GM19452 (cell line): Measurements from ENCODE around the gene CHD9.
A peak's percentile ranks its signal among the peaks of the same experiment; 100 is the strongest.
"Not testable (repeated sequence)": the region's sequence is repeated elsewhere in the genome, so short reads cannot be mapped to it uniquely, and the experiment has no call there.

Experiments used
- ATAC-seq: cut with Tn5 transposase; IDR thresholded peaks from one replicate; pipeline ENCODE4 v1.9.1; 2021; ENCODE audit not compliant: unreplicated experiment

Gene CHD9

GRCh38 chr16:53183442-53183841 is 128.7 kb downstream of the CHD9 start:
- no peak for ATAC-seq

GRCh38 chr16:53185741-53186140 is 130.9 kb downstream of the CHD9 start:
- not testable (repeated sequence) for ATAC-seq

DNA sequence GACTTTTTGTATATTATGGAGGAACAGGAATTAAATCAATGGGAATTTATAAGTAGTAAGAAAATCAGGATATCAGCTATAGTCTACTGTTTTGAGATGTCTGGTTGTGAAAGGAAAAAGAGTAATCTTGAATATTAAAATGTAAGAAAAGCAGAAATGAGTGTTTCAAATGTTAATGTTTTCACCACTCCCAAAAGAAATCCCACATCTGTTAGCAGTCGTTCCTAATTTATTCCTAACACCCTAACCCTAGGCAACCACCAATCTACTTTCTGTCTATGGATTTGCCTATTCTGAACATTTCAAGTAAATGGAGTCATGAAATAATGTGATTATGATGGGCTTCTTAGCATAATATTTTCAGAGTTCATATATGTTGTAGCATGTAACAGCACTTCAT is 133.0 kb downstream of the CHD9 start:
- ATAC-seq = no peak

GRCh38 chr16:53191413-53191812 is 136.6 kb downstream of the CHD9 start:
- ATAC-seq = no peak

DNA sequence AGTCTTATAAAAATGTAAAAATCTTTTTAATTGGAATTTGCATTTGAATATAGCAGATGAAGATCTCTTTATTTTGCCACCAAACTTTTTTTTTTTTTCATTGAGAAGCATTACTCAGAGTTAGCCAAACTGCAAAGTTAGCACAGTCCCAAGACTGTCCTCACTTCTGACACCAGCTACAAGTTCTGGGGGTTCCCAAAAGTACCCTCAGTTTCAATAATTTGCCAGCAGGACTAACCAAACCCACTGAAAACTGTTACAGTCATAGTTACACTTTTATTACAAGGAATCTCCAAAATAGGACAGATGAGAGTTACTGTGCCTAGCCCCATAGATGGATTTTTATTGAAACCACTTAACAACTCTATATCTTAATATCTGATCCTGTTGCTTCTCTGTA is 144.1 kb downstream of the CHD9 start:
- no peak for ATAC-seq

- ATAC-seq = no peak
Measured at GRCh38 chr16:53201900-53202299, 147.1 kb downstream of the CHD9 start.

DNA sequence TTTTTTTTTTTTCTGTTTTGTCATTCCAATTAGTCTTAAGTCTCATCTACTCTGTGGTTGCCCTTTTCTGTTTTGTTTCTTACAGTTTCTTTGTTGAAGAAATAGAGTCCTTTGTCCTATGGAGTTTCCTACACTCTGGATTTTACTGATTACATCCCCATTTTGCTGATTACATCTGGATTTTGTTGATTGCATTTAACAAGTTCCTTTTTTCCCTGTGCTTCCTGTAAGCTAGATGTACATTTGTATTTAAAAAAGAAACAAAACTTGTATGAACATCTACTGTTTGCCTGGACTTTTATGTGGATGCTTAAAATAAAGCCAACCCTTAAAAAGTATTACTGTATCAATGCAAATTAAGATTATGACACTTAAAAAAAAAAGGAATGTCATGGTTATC is 147.6 kb downstream of the CHD9 start:
- no peak for ATAC-seq

GRCh38 chr16:53207810-53208752 is 153.3 kb downstream of the CHD9 start:
- peak; percentile 84 for ATAC-seq

- ATAC-seq = no peak
Measured at GRCh38 chr16:53209429-53209828, 154.6 kb downstream of the CHD9 start.

DNA sequence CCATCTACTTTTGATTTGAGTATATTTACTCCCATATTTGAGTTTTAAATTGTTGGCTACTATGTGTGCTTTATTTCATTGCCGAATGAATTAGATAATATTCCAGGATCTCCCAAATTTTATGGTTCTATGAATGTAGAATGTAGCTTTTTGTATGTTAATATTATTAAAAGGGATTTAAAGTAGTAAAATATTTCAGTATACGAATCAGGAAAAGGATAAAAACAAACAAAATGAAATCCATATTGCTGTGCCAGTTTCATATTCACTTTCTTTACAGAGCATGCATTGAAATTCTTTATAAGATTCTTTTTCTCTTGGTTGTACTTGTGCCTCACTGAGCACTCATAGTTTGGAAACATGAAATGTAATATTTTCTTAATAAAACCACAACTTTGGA is 155.1 kb downstream of the CHD9 start:
- ATAC-seq = no peak

- ATAC-seq = no peak
Measured at GRCh38 chr16:53211253-53211652, 156.5 kb downstream of the CHD9 start.

DNA sequence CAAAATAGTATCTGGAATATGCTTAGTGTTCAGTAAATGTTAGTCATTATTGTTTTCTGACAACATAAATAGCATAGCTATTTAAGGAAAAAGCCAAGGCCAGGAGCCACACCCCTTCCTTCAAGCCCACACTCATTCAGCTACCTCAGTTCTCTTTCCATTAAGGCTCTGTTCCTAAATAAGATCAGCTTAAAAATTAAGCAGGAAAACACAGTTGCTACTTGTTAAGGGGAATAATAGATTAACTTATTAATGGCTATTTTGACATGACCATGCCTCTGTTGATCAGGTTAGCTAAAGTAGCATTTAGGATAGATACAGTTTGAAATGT is 158.1 kb downstream of the CHD9 start:
- ATAC-seq = no peak

GRCh38 chr16:53213542-53213941 is 158.8 kb downstream of the CHD9 start:
- ATAC-seq = no peak

GRCh38 chr16:53216798-53217197 is 162.0 kb downstream of the CHD9 start:
- no peak for ATAC-seq

DNA sequence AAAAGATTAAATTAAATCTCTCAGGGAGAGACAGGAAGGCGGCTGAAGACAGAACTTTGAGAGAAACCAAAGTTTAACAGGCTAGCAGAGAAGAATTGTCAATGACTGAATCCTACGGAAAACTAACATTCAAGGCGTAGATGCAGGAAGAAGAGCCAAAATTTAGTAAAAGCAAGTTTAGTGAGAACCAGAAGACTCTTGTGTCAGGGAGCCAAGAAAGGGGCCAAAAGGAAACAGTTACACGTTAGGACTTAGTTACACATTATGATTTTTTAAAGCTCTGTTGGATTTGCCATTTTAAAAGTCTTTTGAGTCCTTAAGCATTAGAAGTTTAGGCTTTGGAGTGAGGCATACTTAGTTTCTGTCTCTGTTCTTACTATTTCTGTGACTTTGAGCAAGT is 164.6 kb downstream of the CHD9 start:
- ATAC-seq = no peak

DNA sequence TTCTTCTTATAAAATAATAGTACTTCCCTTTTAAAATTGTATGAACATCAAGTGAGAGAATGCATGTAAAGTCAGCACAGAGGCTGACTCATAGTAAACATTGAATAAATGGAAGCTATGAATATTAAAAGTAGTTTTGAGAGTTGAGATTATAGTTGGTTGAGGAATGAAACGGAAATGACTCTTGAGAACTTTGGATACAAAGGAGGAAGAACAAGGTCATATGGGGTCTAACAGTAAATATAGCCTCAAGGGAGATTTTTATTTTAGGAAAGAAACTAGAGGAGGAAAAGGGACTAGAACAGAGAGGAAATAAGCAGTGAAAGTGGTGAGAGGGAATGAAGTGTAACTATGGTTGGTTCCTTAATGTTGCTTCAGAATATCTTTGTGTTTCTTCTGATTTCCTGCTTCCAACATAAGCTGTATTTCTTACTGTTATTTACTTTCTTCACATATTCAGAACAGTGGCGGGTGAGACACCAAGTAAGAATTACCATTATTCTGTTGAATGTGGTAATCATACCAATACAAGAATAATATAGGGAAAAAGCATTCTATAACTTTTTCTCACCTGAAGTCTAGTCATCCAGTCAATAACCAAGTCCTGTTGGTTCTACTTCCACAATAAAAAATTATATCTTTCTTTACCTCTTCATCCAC is 165.1 kb downstream of the CHD9 start:
- peak; percentile 55 for ATAC-seq

DNA sequence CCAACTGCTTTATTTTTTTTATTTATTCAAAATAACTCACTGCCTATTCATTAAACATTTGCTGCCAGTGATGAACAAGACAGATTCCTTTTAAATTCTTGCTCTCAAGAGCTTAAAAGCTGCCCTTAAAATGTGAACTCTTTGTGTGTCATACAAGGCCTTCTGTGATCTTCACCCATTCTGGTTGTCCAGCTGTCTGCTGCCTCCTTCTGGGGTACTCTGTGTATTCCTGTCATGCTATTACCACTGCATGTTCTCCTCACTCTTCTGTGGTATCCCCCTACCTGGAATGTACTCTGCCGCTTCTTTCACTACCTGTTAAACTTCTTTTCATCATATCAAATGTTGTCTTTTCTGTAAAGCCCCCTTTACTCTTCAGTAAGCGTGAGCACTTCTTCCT is 165.8 kb downstream of the CHD9 start:
- no peak for ATAC-seq

GRCh38 chr16:53224951-53225533 is 170.3 kb downstream of the CHD9 start:
- no peak for ATAC-seq

GRCh38 chr16:53232826-53233529 is 178.2 kb downstream of the CHD9 start:
- no peak for ATAC-seq

- no peak for ATAC-seq
Measured at GRCh38 chr16:53234836-53235235, 180.0 kb downstream of the CHD9 start.

- no peak for ATAC-seq
Measured at GRCh38 chr16:53235851-53236250, 181.1 kb downstream of the CHD9 start.
